ENCODE results near the gene MRPL33. TPM values are rescaled to one million over a fixed set of nuclear protein-coding genes. Genes with fewer than 3 reads are reported as not detected.

Gene MRPL33
- total and polyA plus RNA-seq, 4 donors = 31.2 to 130 (median 41.0) TPM

DNA sequence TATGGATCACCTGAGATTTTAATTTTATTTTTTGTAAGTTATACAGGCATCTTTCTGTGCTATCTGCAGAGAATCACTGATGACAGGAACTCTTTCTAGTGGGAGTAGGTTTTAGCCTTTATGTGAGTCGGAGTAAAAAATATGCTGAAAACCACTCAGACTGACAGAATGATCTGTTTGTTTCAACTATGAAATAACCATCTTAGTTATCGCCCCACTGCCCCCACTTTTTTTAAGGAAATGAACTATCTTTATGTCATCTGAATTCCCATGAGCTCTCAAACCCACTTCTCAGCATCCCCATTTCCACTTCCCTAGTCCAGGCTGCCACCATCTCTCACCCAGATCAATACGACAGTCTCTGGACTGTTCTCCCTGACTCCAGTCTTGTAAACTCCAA, 38.9 kb downstream of the MRPL33 start:
- 93% methylated on average over 3 of the region's 3 CpGs for WGBS
- no peak overlapping the region for H3K27ac ChIP-seq (ENCODE audit: low read depth in 1 of 2, low read length in 2 of 2)
- no peak overlapping the region for H3K4me3 ChIP-seq (ENCODE audit: low read depth in 1 of 3, low read length in 3 of 3)
- no peak overlapping the region for H3K9ac ChIP-seq (ENCODE audit: low read depth in 1 of 2, low read length in 2 of 2)
- H3K9me3 ChIP-seq (ENCODE audit: control insufficient read depth in 4 of 4, low read length in 3 of 4) = no peaks in the 10 kb centered on the region
- H3K36me3 ChIP-seq (ENCODE audit: control insufficient read depth in 4 of 4, insufficient read depth in 3 of 4, low read depth in 1 of 4, low read length in 3 of 4) = peaks cover 0 to 4% (median 2%) of the 10 kb centered on the region in 4 donors
- no peaks in the 10 kb centered on the region for H3K4me1 ChIP-seq (ENCODE audit: control insufficient read depth in 4 of 4, insufficient read depth in 4 of 4, low read length in 3 of 4)
- H3K27me3 ChIP-seq (ENCODE audit: control insufficient read depth in 4 of 4, insufficient read depth in 4 of 4, low read length in 3 of 4) = no peaks in the 10 kb centered on the region
- no peak for DNase-seq (ENCODE audit: low spot score)
- no peak for TF ChIP-seq RXRA (IDR thresholded peaks at IDR 0.05)
- TF ChIP-seq, protein P1, sequence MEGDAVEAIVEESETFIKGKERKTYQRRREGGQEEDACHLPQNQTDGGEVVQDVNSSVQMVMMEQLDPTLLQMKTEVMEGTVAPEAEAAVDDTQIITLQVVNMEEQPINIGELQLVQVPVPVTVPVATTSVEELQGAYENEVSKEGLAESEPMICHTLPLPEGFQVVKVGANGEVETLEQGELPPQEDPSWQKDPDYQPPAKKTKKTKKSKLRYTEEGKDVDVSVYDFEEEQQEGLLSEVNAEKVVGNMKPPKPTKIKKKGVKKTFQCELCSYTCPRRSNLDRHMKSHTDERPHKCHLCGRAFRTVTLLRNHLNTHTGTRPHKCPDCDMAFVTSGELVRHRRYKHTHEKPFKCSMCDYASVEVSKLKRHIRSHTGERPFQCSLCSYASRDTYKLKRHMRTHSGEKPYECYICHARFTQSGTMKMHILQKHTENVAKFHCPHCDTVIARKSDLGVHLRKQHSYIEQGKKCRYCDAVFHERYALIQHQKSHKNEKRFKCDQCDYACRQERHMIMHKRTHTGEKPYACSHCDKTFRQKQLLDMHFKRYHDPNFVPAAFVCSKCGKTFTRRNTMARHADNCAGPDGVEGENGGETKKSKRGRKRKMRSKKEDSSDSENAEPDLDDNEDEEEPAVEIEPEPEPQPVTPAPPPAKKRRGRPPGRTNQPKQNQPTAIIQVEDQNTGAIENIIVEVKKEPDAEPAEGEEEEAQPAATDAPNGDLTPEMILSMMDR (IDR thresholded peaks at IDR 0.05; ENCODE audit: low read depth, low read length, missing input control) = no peak
- no peak for TF ChIP-seq RAD21 (IDR thresholded peaks at IDR 0.05)
- no peak for TF ChIP-seq HNF4A (conservative IDR thresholded peaks at IDR 0.05)
- TF ChIP-seq EGR1 (IDR thresholded peaks at IDR 0.05; ENCODE audit: low read depth in 2 of 2) = no peak
- no peak for TF ChIP-seq FOXA2 (IDR thresholded peaks at IDR 0.05)
- TF ChIP-seq, protein P2, sequence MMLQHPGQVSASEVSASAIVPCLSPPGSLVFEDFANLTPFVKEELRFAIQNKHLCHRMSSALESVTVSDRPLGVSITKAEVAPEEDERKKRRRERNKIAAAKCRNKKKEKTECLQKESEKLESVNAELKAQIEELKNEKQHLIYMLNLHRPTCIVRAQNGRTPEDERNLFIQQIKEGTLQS (IDR thresholded peaks at IDR 0.05) = no peak
- no peak for TF ChIP-seq TAF1 (conservative IDR thresholded peaks at IDR 0.05)
- no peak for TF ChIP-seq JUND (IDR thresholded peaks at IDR 0.05)
- TF ChIP-seq, protein P3, sequence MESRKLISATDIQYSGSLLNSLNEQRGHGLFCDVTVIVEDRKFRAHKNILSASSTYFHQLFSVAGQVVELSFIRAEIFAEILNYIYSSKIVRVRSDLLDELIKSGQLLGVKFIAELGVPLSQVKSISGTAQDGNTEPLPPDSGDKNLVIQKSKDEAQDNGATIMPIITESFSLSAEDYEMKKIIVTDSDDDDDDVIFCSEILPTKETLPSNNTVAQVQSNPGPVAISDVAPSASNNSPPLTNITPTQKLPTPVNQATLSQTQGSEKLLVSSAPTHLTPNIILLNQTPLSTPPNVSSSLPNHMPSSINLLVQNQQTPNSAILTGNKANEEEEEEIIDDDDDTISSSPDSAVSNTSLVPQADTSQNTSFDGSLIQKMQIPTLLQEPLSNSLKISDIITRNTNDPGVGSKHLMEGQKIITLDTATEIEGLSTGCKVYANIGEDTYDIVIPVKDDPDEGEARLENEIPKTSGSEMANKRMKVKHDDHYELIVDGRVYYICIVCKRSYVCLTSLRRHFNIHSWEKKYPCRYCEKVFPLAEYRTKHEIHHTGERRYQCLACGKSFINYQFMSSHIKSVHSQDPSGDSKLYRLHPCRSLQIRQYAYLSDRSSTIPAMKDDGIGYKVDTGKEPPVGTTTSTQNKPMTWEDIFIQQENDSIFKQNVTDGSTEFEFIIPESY (IDR thresholded peaks at IDR 0.05) = no peak

DNA sequence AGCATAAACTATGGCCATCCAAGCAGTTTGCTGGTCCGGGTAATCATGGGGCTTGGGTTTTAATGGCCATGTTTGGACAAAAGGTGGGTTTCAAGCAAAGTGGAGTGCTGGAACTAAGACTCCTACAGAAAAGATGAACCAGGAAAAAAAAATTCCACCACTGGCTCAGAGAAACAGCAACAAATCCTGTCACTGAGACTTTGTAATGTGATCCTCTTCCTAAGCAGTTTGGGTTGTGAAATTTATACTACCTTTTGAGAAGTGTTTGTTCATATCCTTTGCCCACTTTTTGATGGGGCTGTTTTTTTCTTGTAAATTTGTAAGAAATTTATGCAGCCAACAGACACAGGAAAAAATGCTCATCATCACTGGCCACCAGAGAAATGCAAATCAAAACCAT, 40.2 kb downstream of the MRPL33 start:
- 99% methylated on average over 1 of the region's 1 CpG for WGBS
- no peak overlapping the region for H3K27ac ChIP-seq (ENCODE audit: low read depth in 1 of 2, low read length in 2 of 2)

More for the DNA sequence above, 40.2 kb downstream of the MRPL33 start:
- Histone ChIP-seq H3K9me3 (ENCODE audit: control insufficient read depth in 4 of 4, low read length in 3 of 4) (no peaks in the 10 kb centered on the region), H3K27me3 (ENCODE audit: control insufficient read depth in 4 of 4, insufficient read depth in 4 of 4, low read length in 3 of 4) (no peaks in the 10 kb centered on the region), H3K4me1 (ENCODE audit: control insufficient read depth in 4 of 4, insufficient read depth in 4 of 4, low read length in 3 of 4) (no peaks in the 10 kb centered on the region), H3K36me3 (ENCODE audit: control insufficient read depth in 4 of 4, insufficient read depth in 3 of 4, low read depth in 1 of 4, low read length in 3 of 4) (peaks cover 0 to 4% (median 1%) of the 10 kb centered on the region in 4 donors), H3K4me3 (ENCODE audit: low read depth in 1 of 3, low read length in 3 of 3) (no peak overlapping the region), H3K9ac (ENCODE audit: low read depth in 1 of 2, low read length in 2 of 2) (no peak overlapping the region)
- TF ChIP-seq FOXA1 (IDR thresholded peaks at IDR 0.05) (no peak), EGR1 (IDR thresholded peaks at IDR 0.05; ENCODE audit: low read depth in 2 of 2) (no peak), FOXA2 (IDR thresholded peaks at IDR 0.05) (no peak), JUND (IDR thresholded peaks at IDR 0.05) (no peak)
- TF ChIP-seq, protein P1 (IDR thresholded peaks at IDR 0.05; ENCODE audit: low read depth, low read length, missing input control) = no peak
- no peak for DNase-seq (ENCODE audit: low spot score)
